NCI-H2171 treated with DMSO at 0.1 percent for 48 hours (cell line): ENCODE results near the gene VTI1A.

ENCODE experiments used
- DNase-seq: peaks from one replicate; lab custom pipeline; 2025; lab: John Stamatoyannopoulos, UW

The VTI1A gene

GRCh38 chr10:112811741-112812551, 364.9 kb downstream of the VTI1A start:
- DNase-seq = no peak

DNA sequence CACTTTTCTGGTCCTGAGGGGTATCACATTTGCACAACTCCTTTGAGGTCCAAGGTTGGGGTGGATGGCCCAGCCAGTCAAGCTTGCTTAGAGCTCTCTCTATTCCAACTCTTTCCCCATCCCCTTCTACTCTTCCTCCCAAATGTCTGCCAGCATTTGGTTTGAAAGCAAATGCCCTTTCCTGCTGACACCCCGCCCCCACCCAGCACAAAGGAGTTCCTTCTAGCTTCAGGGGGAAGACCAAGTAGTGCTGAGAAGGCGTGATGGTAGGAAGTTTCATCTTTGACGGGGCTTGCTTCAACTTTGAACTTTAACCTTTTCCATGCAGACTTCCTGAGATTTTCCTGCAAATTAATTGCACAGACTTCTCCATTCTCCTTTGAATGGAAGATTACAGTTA, 365.6 kb downstream of the VTI1A start:
- DNase-seq = no peak

DNA sequence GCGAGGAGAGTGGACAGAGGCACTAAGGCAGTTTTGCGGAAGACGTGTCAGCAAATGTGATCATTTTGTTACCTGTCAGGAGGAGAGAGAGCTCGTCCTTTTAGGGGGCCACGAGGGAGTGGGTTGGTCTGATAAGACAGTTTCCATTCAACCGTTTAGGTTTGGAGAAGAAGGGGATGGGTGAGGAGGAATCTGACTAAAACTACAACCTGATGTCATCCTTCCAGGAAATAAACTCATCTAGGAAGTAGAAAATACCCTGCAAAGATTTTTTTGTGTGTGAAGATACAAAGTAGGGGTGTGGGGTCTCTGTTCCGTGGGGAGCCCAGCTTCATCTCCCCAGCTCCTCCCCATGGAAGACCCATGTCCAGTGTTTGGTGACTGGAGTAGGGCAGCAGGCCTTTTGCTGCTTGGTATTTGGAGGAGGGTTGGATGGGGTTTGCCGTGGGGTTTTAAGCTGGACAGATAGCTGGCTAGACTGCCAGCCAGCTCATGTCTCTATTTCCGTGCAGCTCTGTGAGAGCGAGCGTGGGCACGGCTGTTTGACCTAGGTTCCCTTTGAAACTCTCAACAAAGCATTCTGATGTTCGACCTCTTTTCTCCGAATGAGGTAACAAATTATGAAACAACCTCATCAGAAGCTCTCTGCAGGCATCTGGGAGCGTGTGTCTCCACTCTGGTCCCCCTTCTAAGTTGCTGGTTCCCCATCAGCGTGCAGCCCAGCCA, 367.0 kb downstream of the VTI1A start:
- DNase-seq = no peak

GRCh38 chr10:112815269-112816032, 368.4 kb downstream of the VTI1A start:
- DNase-seq = no peak

DNA sequence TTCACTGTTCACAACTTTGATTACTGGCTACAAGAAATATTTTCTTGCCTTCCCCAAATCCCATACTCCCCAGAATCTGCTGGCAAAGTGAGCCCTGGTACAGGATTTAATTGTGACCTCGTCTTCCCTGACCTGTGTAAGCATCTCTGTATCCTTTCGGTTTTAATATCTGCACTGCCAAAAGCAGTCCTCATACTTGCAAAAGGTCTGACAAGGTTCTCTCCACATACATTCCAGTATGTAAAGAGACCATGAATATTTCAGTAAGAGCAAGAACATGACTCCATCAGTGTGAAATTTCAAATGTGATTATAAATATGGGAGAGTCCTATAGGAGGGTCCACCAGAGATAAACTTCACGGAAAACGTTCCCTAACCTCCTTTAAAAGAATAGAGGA, 369.0 kb downstream of the VTI1A start:
- DNase-seq = no peak

GRCh38 chr10:112816891-112817290, 369.9 kb downstream of the VTI1A start:
- no peak for DNase-seq

DNA sequence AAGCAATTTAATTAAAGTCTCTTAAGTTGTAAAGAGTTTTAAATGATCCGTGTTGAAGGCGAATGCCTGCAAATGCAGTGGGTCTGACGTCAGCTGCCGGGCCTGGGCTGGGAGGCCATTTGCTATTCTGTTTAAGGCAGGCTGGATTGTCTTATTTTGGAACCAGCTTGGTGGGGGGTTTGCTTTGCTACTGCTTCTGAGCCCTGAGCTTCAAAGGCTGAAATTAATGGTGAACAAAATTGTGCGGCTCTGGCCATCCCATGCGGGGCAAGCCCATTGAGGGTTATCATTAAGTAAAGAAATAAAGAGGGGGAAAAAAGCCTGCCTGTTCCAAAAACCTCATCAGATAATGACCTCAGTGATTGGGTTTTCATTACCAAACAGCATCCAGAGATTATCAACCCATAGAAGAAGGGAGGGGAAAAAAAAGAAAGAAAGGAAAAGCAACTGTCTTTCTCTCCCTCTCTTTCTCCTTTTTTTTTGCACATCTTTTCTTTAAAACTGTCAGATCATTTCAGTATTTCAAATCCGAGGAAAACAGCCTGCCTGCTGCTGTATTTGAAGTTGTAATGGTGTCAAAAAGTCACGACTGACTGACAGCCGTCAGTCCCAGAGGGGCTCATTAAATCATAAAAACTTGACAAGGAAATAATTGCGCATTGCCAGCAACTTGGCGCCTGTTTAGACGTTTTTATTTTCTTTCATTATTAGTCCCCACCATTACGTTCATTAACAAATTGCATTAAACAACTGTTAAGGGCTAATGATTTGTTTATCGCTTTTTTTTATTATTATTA, 371.2 kb downstream of the VTI1A start:
- DNase-seq = no peak

DNA sequence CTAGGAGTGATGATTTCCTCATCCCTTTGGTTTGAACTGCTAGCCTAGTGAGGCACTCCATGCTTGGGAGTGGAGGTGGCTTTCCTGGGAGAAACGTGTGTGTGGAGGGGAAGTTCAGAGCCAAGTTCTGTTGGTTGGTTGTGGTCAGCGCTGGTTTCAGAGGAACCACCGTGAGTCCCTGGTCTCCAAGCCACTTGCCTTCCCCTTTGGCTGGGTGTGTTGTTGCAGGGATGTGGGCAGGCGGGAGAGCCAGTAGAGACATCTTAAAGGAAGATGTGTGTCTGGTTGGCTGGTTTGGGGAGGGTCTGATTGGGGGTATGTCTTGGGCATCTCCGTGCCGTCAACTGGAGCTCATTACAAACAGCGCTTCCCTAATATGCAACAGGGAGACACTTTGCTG, 372.2 kb downstream of the VTI1A start:
- no peak for DNase-seq

DNA sequence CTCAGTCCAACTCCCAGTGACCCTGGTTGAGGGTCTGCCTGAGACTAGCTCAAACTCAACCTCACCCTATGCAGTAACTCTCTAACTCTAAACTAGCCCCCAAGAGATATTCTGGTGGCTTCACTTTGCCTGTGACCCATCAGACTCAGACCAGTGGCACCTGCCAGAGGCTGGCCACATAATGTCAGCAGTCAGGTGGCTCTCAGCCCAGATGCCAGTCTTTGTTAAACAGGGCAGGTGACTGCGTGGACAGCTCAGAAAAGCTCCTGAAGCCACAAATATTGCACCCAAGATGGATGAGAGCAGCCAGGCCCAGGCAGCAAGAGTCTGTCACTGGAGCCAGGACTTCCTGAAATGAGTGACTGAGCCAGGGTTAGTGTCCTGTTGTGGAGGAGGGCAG, 373.3 kb downstream of the VTI1A start:
- no peak for DNase-seq

GRCh38 chr10:112821038-112821437, 374.0 kb downstream of the VTI1A start:
- no peak for DNase-seq

- no peak for DNase-seq
These were observed 374.6 kb downstream of the VTI1A start for GRCh38 chr10:112821663-112822062.

GRCh38 chr10:112823007-112823406, 376.0 kb downstream of the VTI1A start:
- no peak for DNase-seq

GRCh38 chr10:112823604-112824003, 376.6 kb downstream of the VTI1A start:
- no peak for DNase-seq

DNA sequence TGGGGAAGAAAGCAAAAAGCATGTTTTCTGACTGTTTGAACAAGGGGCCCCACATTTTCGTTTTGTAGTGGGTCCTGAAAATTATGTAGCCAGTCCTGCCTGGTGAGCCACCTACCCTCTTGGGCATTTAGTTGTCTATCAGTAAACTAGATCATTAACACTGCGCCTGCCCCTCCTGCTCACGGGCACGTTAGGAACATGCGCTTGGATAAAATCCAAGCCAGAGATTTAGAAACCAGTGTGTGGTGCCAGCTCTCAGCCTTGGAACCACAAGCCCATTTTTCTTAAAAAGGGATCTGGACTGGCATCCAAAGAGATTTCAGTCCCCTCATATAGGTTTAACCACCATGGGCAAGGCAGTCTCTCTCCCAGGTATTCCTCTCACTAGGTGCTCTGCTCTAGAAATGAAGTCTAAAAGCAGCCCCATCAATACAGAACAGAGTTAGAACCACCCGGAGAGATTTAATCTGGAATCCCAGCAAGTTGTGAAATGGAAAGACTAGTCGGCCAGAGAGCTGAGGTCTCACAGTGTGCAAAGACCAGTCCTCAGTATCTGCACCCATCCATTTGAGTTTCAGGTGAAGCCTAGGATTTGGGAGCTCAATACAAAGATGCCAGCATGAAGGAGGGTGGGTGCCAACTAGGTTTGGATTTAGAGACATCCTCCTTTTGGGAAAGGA, 379.1 kb downstream of the VTI1A start:
- no peak for DNase-seq

- no peak for DNase-seq
These were observed 380.1 kb downstream of the VTI1A start for GRCh38 chr10:112827086-112827485.

DNA sequence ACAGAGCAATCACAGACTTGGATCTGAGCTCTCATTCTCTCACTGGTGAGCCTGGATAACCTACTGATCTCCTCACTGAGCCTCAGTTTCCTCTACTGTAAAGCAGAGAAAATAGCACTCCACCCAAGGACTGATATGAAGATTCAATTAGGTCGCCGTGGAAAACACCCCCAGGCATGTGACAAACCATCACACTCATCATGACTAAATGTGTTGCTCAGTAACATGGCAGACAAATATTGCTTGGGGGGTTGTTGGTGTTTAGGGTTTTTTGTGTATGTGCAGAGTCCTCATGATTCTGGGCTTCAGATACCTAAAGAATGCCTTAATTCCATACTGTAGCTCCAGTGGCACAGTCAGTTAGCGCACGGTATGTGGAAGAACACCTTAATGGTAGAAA, 380.9 kb downstream of the VTI1A start:
- no peak for DNase-seq

DNA sequence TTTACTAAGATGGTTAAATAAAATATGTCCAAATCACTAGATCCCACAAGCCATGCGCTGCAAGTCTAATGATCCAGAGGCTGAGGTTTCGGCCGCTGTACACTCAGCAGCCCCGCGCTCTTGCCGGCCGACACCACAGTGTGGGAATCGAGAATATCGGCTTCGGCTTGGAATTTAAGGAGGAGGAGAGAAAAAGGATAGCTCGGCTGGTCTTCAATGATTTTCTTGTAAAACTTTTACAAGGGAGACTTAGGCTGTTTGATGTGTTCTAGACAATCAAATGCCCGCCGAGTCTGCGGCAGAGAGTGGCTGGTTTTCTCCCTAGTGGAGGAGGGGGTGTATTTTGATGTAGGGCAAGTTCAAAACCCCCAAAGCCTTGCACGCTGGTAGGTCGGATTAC, 384.8 kb downstream of the VTI1A start:
- DNase-seq = no peak

GRCh38 chr10:112832361-112832878, 385.4 kb downstream of the VTI1A start:
- no peak for DNase-seq

DNA sequence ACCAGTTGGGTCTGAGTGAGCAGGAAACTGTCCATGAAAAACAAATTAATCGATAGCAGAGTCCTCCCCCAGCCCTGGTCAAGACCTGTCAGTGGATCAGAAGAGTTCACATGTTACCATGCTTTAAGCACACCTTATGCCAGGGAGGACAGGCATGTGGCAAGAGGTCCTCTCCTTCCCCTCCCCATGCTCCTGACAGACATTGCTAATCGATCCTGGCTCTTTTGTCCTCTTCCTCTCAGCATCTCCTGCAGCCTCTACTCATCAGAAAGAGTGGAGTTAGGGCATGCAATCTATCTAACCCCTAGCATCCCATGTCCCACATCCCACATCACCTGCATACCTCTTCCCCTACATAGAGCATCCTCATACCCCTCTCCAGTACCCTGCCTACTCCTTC, 385.9 kb downstream of the VTI1A start:
- DNase-seq = no peak

DNA sequence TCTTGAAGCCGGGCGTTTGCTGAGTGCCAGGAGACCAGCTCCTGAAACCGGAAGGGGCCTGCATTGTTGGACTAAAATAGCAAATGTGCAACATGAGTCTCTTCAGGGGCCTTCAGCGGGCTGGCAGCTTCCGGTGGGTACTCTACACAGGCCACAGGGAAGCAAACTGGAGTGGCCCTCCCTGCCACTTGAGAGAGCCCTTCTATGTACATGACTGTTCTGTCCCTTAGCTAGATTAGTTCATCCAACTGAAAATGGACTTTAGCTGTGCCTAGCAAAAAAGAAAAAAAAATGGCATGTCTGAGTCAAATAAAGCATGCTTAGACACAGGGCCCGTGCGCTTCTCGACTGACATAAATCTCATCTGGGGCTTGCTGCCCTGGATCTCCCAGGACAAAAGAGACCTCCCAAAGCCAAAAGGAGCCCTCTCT, 387.8 kb downstream of the VTI1A start:
- DNase-seq = no peak

- DNase-seq = no peak
These were observed 388.3 kb downstream of the VTI1A start for GRCh38 chr10:112835217-112835715.
